PFSK-1 (cell line): Measurements from ENCODE around the gene PTDSS2.

ENCODE experiments used
- FOXP2 ChIP-seq: optimal IDR thresholded peaks from 2 replicates; pipeline ENCODE3; 2011; ENCODE audit warnings: borderline replicate concordance, control low read depth, inconsistent platforms; ENCODE audit not compliant: insufficient read depth; ENCODE audit errors: extremely low read length, extremely low read depth
- POLR2AphosphoS5 ChIP-seq: IDR thresholded peaks from 2 replicates; pipeline ENCODE4 v1.6.1; 2012; ENCODE audit warnings: low read depth, mild to moderate bottlenecking, control low read depth, low read length, moderate library complexity
- REST ChIP-seq, 2 experiments: IDR thresholded peaks; 2 replicates each; pipeline versions ENCODE4 v1.6.1 to v1.8.0; 2011 to 2012; ENCODE audit warnings: low read depth in 2 of 2, low read length in 2 of 2, control low read depth in 1 of 2, inconsistent platforms in 1 of 2, mild to moderate bottlenecking in 1 of 2, moderate library complexity in 1 of 2; ENCODE audit not compliant: insufficient read depth in 1 of 2
- SIN3A ChIP-seq: IDR thresholded peaks from 2 replicates; pipeline ENCODE4 v1.6.1; 2012; ENCODE audit warnings: mild to moderate bottlenecking, low read length, moderate library complexity, borderline replicate concordance; ENCODE audit not compliant: insufficient read depth
- TAF1 ChIP-seq: IDR thresholded peaks from 2 replicates; pipeline ENCODE4 v1.6.1; 2012; ENCODE audit warnings: low read length, control low read depth, borderline replicate concordance; ENCODE audit not compliant: insufficient read depth

PTDSS2 gene

GRCh38 chr11:460331-461199 is 10.5 kb downstream of the PTDSS2 start:
- no peak for TF ChIP-seq POLR2AphosphoS5
- no peak for TF ChIP-seq SIN3A
- no peak for TF ChIP-seq TAF1
- TF ChIP-seq FOXP2, result no peak
- no peak for TF ChIP-seq REST (IDR thresholded peaks at IDR 0.05; ENCODE audit: insufficient read depth in 1 of 2, low read depth in 2 of 2, low read length in 2 of 2)

GRCh38 chr11:461626-462025 is 11.5 kb downstream of the PTDSS2 start:
- TF ChIP-seq REST (IDR thresholded peaks at IDR 0.05; ENCODE audit: insufficient read depth in 1 of 2, low read depth in 2 of 2, low read length in 2 of 2), result no peak
- no peak for TF ChIP-seq POLR2AphosphoS5
- TF ChIP-seq TAF1, result no peak
- TF ChIP-seq SIN3A, result no peak
- TF ChIP-seq FOXP2, result no peak

GRCh38 chr11:462107-462890 is 12.2 kb downstream of the PTDSS2 start:
- TF ChIP-seq FOXP2 (no peak), POLR2AphosphoS5 (no peak)

GRCh38 chr11:464316-464715 is 14.2 kb downstream of the PTDSS2 start:
- TF ChIP-seq SIN3A (no peak), FOXP2 (no peak), TAF1 (no peak)

- TF ChIP-seq REST (IDR thresholded peaks at IDR 0.05; ENCODE audit: insufficient read depth in 1 of 2, low read depth in 2 of 2, low read length in 2 of 2) (no peak), TAF1 (no peak), SIN3A (no peak), FOXP2 (no peak)
These were observed 15.9 kb downstream of the PTDSS2 start for GRCh38 chr11:465896-466530.
